Activated T-helper 9 cell treated with anti-CD3 and anti-CD28 coated beads, Interleukin-2, amount 50 U/mL, for 16 hours (primary cell): ENCODE results near the gene IQSEC1.

Experiments
- DNase-seq: peaks from one replicate; pipeline ENCODE4 v3.0.0-alpha.2; 2020; ENCODE audit warnings: low read depth

IQSEC1 gene

GRCh38 chr3:13015286-13016082 lies 57.7 kb downstream of the IQSEC1 start:
- peak; percentile 34 for DNase-seq

GRCh38 chr3:13014755-13015285 lies 58.4 kb downstream of the IQSEC1 start:
- no peak for DNase-seq

- peak; percentile 40 for DNase-seq
These were observed 59.1 kb downstream of the IQSEC1 start for GRCh38 chr3:13013994-13014754.

- no peak for DNase-seq
These were observed 59.7 kb downstream of the IQSEC1 start for GRCh38 chr3:13013566-13013965.

- no peak for DNase-seq
These were observed 60.1 kb downstream of the IQSEC1 start for GRCh38 chr3:13013151-13013561.

- DNase-seq: peak; percentile 39
These were observed 61.0 kb downstream of the IQSEC1 start for GRCh38 chr3:13012221-13012691.

- DNase-seq: peak; percentile 74
These were observed 61.5 kb downstream of the IQSEC1 start for GRCh38 chr3:13011573-13012220.

GRCh38 chr3:13010780-13011572 lies 62.3 kb downstream of the IQSEC1 start:
- DNase-seq: no peak

GRCh38 chr3:13009946-13010315 lies 63.3 kb downstream of the IQSEC1 start:
- no peak for DNase-seq

- peak; percentile 34 for DNase-seq
These were observed 63.9 kb downstream of the IQSEC1 start for GRCh38 chr3:13009132-13009945.

- DNase-seq: no peak
These were observed 64.9 kb downstream of the IQSEC1 start for GRCh38 chr3:13008155-13008995.

- DNase-seq: no peak
These were observed 65.8 kb downstream of the IQSEC1 start for GRCh38 chr3:13007251-13007941.

- DNase-seq: no peak
These were observed 66.8 kb downstream of the IQSEC1 start for GRCh38 chr3:13006216-13006990.

GRCh38 chr3:13005301-13005700 lies 67.9 kb downstream of the IQSEC1 start:
- no peak for DNase-seq

GRCh38 chr3:13004376-13004775 lies 68.9 kb downstream of the IQSEC1 start:
- DNase-seq: no peak

GRCh38 chr3:13003608-13004007 lies 69.6 kb downstream of the IQSEC1 start:
- DNase-seq: no peak

GRCh38 chr3:13002398-13003124 lies 70.7 kb downstream of the IQSEC1 start:
- DNase-seq: no peak
